Mesenchymal stem cell (in vitro differentiated cells and primary cell): ENCODE results near the gene CAPN10.

Experiments used
- DNase-seq: peaks from one replicate; pipeline ENCODE4 v3.0.0-alpha.2; 2013
- H2AFZ ChIP-seq: one replicate; pipeline ENCODE4 v1.6.1; 2013; ENCODE audit warnings: low read depth, mild to moderate bottlenecking, control low read depth, inconsistent platforms, low read length, moderate library complexity
- H2AK5ac ChIP-seq: 2 replicates; pipeline ENCODE4 v1.6.1; 2013; ENCODE audit warnings: low read length, moderate library complexity, mild to moderate bottlenecking, inconsistent platforms; ENCODE audit not compliant: severe bottlenecking
- H2BK120ac ChIP-seq: one replicate; pipeline ENCODE4 v1.6.1; 2013; ENCODE audit warnings: low read depth, mild to moderate bottlenecking, inconsistent platforms, low read length, moderate library complexity
- H2BK12ac ChIP-seq, 2 experiments: one replicate each; pipeline ENCODE4 v1.6.1; 2013; ENCODE audit warnings: inconsistent platforms in 2 of 2, low read length in 2 of 2, mild to moderate bottlenecking in 2 of 2, moderate library complexity in 2 of 2, control low read depth in 1 of 2
- H2BK15ac ChIP-seq: one replicate; pipeline ENCODE4 v1.6.1; 2013; ENCODE audit warnings: mild to moderate bottlenecking, low read depth, inconsistent platforms; ENCODE audit not compliant: poor library complexity, severe bottlenecking
- H2BK5ac ChIP-seq: 2 replicates; pipeline ENCODE4 v1.6.1; 2013; ENCODE audit warnings: low read depth, mild to moderate bottlenecking, low read length, control low read depth, inconsistent platforms; ENCODE audit not compliant: poor library complexity, severe bottlenecking
- H3K14ac ChIP-seq, 2 experiments: one replicate each; pipeline ENCODE4 v1.6.1; 2013; ENCODE audit warnings: inconsistent platforms in 2 of 2, low read length in 2 of 2, control low read depth in 1 of 2, mild to moderate bottlenecking in 1 of 2, moderate library complexity in 1 of 2
- H3K18ac ChIP-seq, 2 experiments: one replicate each; pipeline ENCODE4 v1.6.1; 2013; ENCODE audit warnings: inconsistent platforms in 2 of 2, low read length in 2 of 2, control low read depth in 1 of 2, low read depth in 1 of 2, mild to moderate bottlenecking in 1 of 2
- H3K23ac ChIP-seq, 2 experiments: one replicate each; pipeline ENCODE4 v1.6.1; 2013; ENCODE audit warnings: inconsistent platforms in 2 of 2, low read length in 2 of 2, mild to moderate bottlenecking in 2 of 2, moderate library complexity in 2 of 2, control low read depth in 1 of 2
- H3K27ac ChIP-seq: 2 replicates; pipeline ENCODE4 v1.5.1; 2013; ENCODE audit warnings: mild to moderate bottlenecking, moderate library complexity, low read length, control low read depth, inconsistent platforms; ENCODE audit not compliant: poor library complexity, severe bottlenecking
- H3K27me3 ChIP-seq, 2 experiments: 2 replicates each; pipeline versions ENCODE4 v1.6.1 to v1.7.0; 2013; ENCODE audit warnings: low read length in 2 of 2, mild to moderate bottlenecking in 2 of 2, moderate library complexity in 2 of 2, control low read depth in 1 of 2, inconsistent platforms in 1 of 2; ENCODE audit not compliant: control insufficient read depth in 1 of 2, insufficient read depth in 1 of 2
- H3K36me3 ChIP-seq, 2 experiments: 2 replicates each; pipeline versions ENCODE4 v1.6.1 to v1.7.0; 2013; ENCODE audit warnings: low read length in 2 of 2, control low read depth in 1 of 2, inconsistent platforms in 1 of 2, low read depth in 1 of 2, mild to moderate bottlenecking in 1 of 2; ENCODE audit not compliant: insufficient read depth in 2 of 2, control insufficient read depth in 1 of 2
- H3K4ac ChIP-seq, 2 experiments: one replicate each; pipeline ENCODE4 v1.6.1; 2013; ENCODE audit warnings: inconsistent platforms in 2 of 2, low read length in 2 of 2, mild to moderate bottlenecking in 2 of 2, moderate library complexity in 2 of 2, control low read depth in 1 of 2, low read depth in 1 of 2
- H3K4me1 ChIP-seq: 2 replicates; pipeline ENCODE4 v1.6.1; 2013; ENCODE audit warnings: low read depth, low read length, control low read depth; ENCODE audit not compliant: control insufficient read depth, insufficient read depth
- H3K4me2 ChIP-seq: 2 replicates; pipeline ENCODE4 v1.6.1; 2013; ENCODE audit warnings: low read length, mild to moderate bottlenecking, inconsistent platforms; ENCODE audit not compliant: poor library complexity, severe bottlenecking
- H3K4me3 ChIP-seq, 2 experiments: 2 replicates each; pipeline versions ENCODE4 v1.5.1 to v1.7.0; 2013; ENCODE audit warnings: low read length in 2 of 2, mild to moderate bottlenecking in 2 of 2, control low read depth in 1 of 2, low read depth in 1 of 2; ENCODE audit not compliant: insufficient read depth in 1 of 2
- H3K79me1 ChIP-seq: replicated peaks from 2 replicates; pipeline ENCODE4 v1.6.1; 2013; ENCODE audit warnings: mild to moderate bottlenecking, control low read depth, low read length, inconsistent platforms; ENCODE audit not compliant: poor library complexity, severe bottlenecking
- H3K9ac ChIP-seq: 2 replicates; pipeline ENCODE4 v1.7.0; 2013; ENCODE audit warnings: mild to moderate bottlenecking, low read length, moderate library complexity
- H3K9me3 ChIP-seq: 2 replicates; pipeline ENCODE4 v1.7.0; 2013; ENCODE audit warnings: mild to moderate bottlenecking, low read length; ENCODE audit not compliant: control insufficient read depth
- H4K8ac ChIP-seq: one replicate; pipeline ENCODE4 v1.6.1; 2013; ENCODE audit warnings: inconsistent platforms, mild to moderate bottlenecking, low read length, moderate library complexity
- H4K91ac ChIP-seq: one replicate; pipeline ENCODE4 v1.6.1; 2013; ENCODE audit warnings: mild to moderate bottlenecking, low read length, inconsistent platforms
- WGBS: methylation state at CpG from one replicate; pipeline ENCODE4 v1.1.7; 2013; ENCODE audit warnings: mixed read lengths; 5-methylcytosine and 5-hydroxymethylcytosine counted together

The CAPN10 gene

GRCh38 chr2:240637116-240637900, 50.8 kb downstream of the CAPN10 start:
- Histone ChIP-seq H2BK120ac (no peak overlapping the region), H3K9me3 (peaks cover 14% of the 10 kb centered on the region), H3K14ac (no peak overlapping the region), H2BK15ac (no peak overlapping the region), H3K9ac (no peak overlapping the region), H3K4me1 (peaks cover 2% of the 10 kb centered on the region), H2BK5ac (no peak overlapping the region), H2BK12ac (no peak overlapping the region), H3K79me1 (no peaks in the 10 kb centered on the region), H4K91ac (no peak overlapping the region), H3K23ac (no peak overlapping the region), H3K4me3 (no peak overlapping the region), H3K18ac (no peak overlapping the region), H3K4ac (no peak overlapping the region), H3K27me3 (peaks cover 0 to 32% of the 10 kb centered on the region in 2 experiments), H3K4me2 (no peak overlapping the region), H4K8ac (no peak overlapping the region), H3K36me3 (peaks cover 0 to 2% of the 10 kb centered on the region in 2 experiments), H2AK5ac (no peak overlapping the region), H3K27ac (no peak overlapping the region), H2AFZ (no peak overlapping the region)
- 79% methylated on average over 17 of the region's 17 CpGs for WGBS
- no peak for DNase-seq

GRCh38 chr2:240637901-240638345, 51.4 kb downstream of the CAPN10 start:
- no peak overlapping the region for H3K9ac ChIP-seq
- H3K27ac ChIP-seq, result no peak overlapping the region
- H2BK120ac ChIP-seq, result no peak overlapping the region
- H3K79me1 ChIP-seq, result no peaks in the 10 kb centered on the region
- H3K4me3 ChIP-seq, result no peak overlapping the region
- H2AK5ac ChIP-seq, result no peak overlapping the region
- H4K91ac ChIP-seq, result no peak overlapping the region
- WGBS, result 70% methylated on average over 8 of the region's 8 CpGs
- H4K8ac ChIP-seq, result no peak overlapping the region
- H2BK12ac ChIP-seq, result no peak overlapping the region
- H3K4me2 ChIP-seq, result no peak overlapping the region
- H3K18ac ChIP-seq, result no peak overlapping the region
- peaks cover 12% of the 10 kb centered on the region for H3K9me3 ChIP-seq
- DNase-seq, result no peak
- H3K14ac ChIP-seq, result no peak overlapping the region
- peaks cover 2% of the 10 kb centered on the region for H3K4me1 ChIP-seq
- H2BK5ac ChIP-seq, result no peak overlapping the region
- no peaks in the 10 kb centered on the region for H3K36me3 ChIP-seq
- no peak overlapping the region for H3K23ac ChIP-seq
- no peak overlapping the region for H3K4ac ChIP-seq
- H2BK15ac ChIP-seq, result no peak overlapping the region
- no peak overlapping the region for H2AFZ ChIP-seq
- peaks cover 0 to 37% of the 10 kb centered on the region in 2 experiments for H3K27me3 ChIP-seq

- no peak overlapping the region for H4K8ac ChIP-seq
- no peak overlapping the region for H3K18ac ChIP-seq
- H3K4me3 ChIP-seq, result no peak overlapping the region
- H3K9me3 ChIP-seq, result peaks cover 10% of the 10 kb centered on the region
- no peaks in the 10 kb centered on the region for H3K79me1 ChIP-seq
- no peak overlapping the region for H4K91ac ChIP-seq
- H3K4ac ChIP-seq, result no peak overlapping the region
- no peak overlapping the region for H2BK120ac ChIP-seq
- H2BK15ac ChIP-seq, result no peak overlapping the region
- no peak overlapping the region for H2BK12ac ChIP-seq
- H3K14ac ChIP-seq, result no peak overlapping the region
- H3K4me1 ChIP-seq, result peaks cover 2% of the 10 kb centered on the region
- no peak for DNase-seq
- H3K27ac ChIP-seq, result no peak overlapping the region
- H2AFZ ChIP-seq, result no peak overlapping the region
- peaks cover under 1 to 43% of the 10 kb centered on the region in 2 experiments for H3K27me3 ChIP-seq
- H3K4me2 ChIP-seq, result no peak overlapping the region
- no peak overlapping the region for H3K23ac ChIP-seq
- H3K9ac ChIP-seq, result no peak overlapping the region
- WGBS, result 75% methylated on average over 18 of the region's 18 CpGs
- no peak overlapping the region for H2AK5ac ChIP-seq
- no peak overlapping the region for H2BK5ac ChIP-seq
- H3K36me3 ChIP-seq, result no peaks in the 10 kb centered on the region
Measured at GRCh38 chr2:240638512-240639160, 52.1 kb downstream of the CAPN10 start.

- no peaks in the 10 kb centered on the region for H3K79me1 ChIP-seq
- no peak overlapping the region for H2AK5ac ChIP-seq
- H4K91ac ChIP-seq, result no peak overlapping the region
- no peak overlapping the region for H2AFZ ChIP-seq
- no peak overlapping the region for H2BK12ac ChIP-seq
- peaks cover 2% of the 10 kb centered on the region for H3K4me1 ChIP-seq
- no peak overlapping the region for H3K4ac ChIP-seq
- no peak overlapping the region for H2BK120ac ChIP-seq
- H3K4me2 ChIP-seq, result no peak overlapping the region
- H3K9me3 ChIP-seq, result peaks cover 1% of the 10 kb centered on the region
- 92% methylated on average over 18 of the region's 18 CpGs for WGBS
- no peak overlapping the region for H3K23ac ChIP-seq
- peaks cover 5 to 52% of the 10 kb centered on the region in 2 experiments for H3K27me3 ChIP-seq
- no peak overlapping the region for H2BK5ac ChIP-seq
- H3K36me3 ChIP-seq, result no peaks in the 10 kb centered on the region
- no peak for DNase-seq
- H3K4me3 ChIP-seq, result no peak overlapping the region
- no peak overlapping the region for H2BK15ac ChIP-seq
- no peak overlapping the region for H3K18ac ChIP-seq
- H3K9ac ChIP-seq, result no peak overlapping the region
- H4K8ac ChIP-seq, result no peak overlapping the region
- H3K27ac ChIP-seq, result no peak overlapping the region
- no peak overlapping the region for H3K14ac ChIP-seq
Measured at GRCh38 chr2:240639566-240639965, 53.0 kb downstream of the CAPN10 start.
